Peyer's patch (tissue), 4 donors: ENCODE measurements around the gene TRIM8.

Source experiments
- CTCF ChIP-seq, 6 experiments: fragments of 450-650 bp in 4 of 6; fragments of 200-600 bp in 2 of 6; sonication (generic) in 1 of 6; IDR thresholded peaks; one replicate each; pipeline ENCODE4 v1.5.1; 2017 to 2019; ENCODE audit warnings: antibody characterized with exemption in 6 of 6, mild to moderate bottlenecking in 3 of 6, moderate library complexity in 1 of 6
- POLR2A ChIP-seq, 2 donors: fragments of 450-650 bp; IDR thresholded peaks; one replicate each; pipeline ENCODE4 v1.5.1; 2017; ENCODE audit warnings: antibody characterized with exemption in 2 of 2, mild to moderate bottlenecking in 2 of 2, moderate library complexity in 2 of 2

- TF ChIP-seq CTCF (IDR thresholded peaks at IDR 0.05) = no peak
- no peak for TF ChIP-seq POLR2A (IDR thresholded peaks at IDR 0.05)
Measured at GRCh38 chr10:102679596-102679995, 35.3 kb downstream of the TRIM8 start.
